H1 (cell line): ENCODE measurements around the gene YIPF6. TPM values are rescaled to one million over a fixed set of nuclear protein-coding genes. Genes with fewer than 3 reads are reported as not detected.

ENCODE experiments used
- CTCF ChIA-PET: fragments of 300-600 bp; sonication (Branson Sonifier 250); formaldehyde crosslinking; loops from one replicate; lab custom pipeline; 2021; ENCODE audit not compliant: partially characterized antibody; lab: Charles Lee
- POLR2A ChIA-PET: fragments of 300-600 bp; sonication (Branson Sonifier 250); formaldehyde crosslinking; loops from one replicate; lab custom pipeline; 2021; ENCODE audit warnings: inconsistent platforms; ENCODE audit not compliant: partially characterized antibody; lab: Charles Lee
- DNase-seq, 2 experiments: peaks; one replicate each; pipeline versions ENCODE4 v3.0.0 to v3.0.0-alpha.2; 2010 to 2022; ENCODE audit warnings: low spot score in 2 of 2, low read depth in 1 of 2, mixed read lengths in 1 of 2
- FAIRE-seq: peaks from 2 replicates; lab custom pipeline; 2011; peaks lifted over from hg19 to GRCh38; lab: Jason Lieb, UNC
- H2AFZ ChIP-seq: 2 replicates; pipeline ENCODE4 v1.8.1; 2012; ENCODE audit warnings: low read length, inconsistent platforms
- H2AK5ac ChIP-seq: 2 replicates; pipeline ENCODE4 v1.6.1; 2013; ENCODE audit warnings: low read depth, low read length
- H2BK120ac ChIP-seq: replicated peaks from 2 replicates; pipeline ENCODE3; 2013; ENCODE audit warnings: low read depth, low read length, inconsistent platforms
- H2BK12ac ChIP-seq: 2 replicates; pipeline ENCODE4 v1.6.1; 2013; ENCODE audit warnings: low read depth, low read length
- H2BK15ac ChIP-seq: 2 replicates; pipeline ENCODE4 v1.6.1; 2013; ENCODE audit warnings: low read length
- H2BK20ac ChIP-seq: 2 replicates; pipeline ENCODE4 v1.6.1; 2013; ENCODE audit warnings: low read length
- H2BK5ac ChIP-seq: 2 replicates; pipeline ENCODE4 v1.6.1; 2013; ENCODE audit warnings: low read depth, low read length
- H3K14ac ChIP-seq: 2 replicates; pipeline ENCODE4 v1.6.1; 2013; ENCODE audit warnings: inconsistent platforms; ENCODE audit not compliant: insufficient read length
- H3K18ac ChIP-seq: 2 replicates; pipeline ENCODE4 v1.6.1; 2013; ENCODE audit warnings: low read length; ENCODE audit errors: extremely low read depth
- H3K23ac ChIP-seq: 2 replicates; pipeline ENCODE4 v1.6.1; 2013; ENCODE audit warnings: inconsistent platforms; ENCODE audit not compliant: insufficient read length
- H3K23me2 ChIP-seq: 2 replicates; pipeline ENCODE4 v1.6.1; 2013; ENCODE audit warnings: low read depth, low read length
- H3K27ac ChIP-seq: 2 replicates; pipeline ENCODE4 v1.6.1; 2011; ENCODE audit warnings: low read depth, low read length, inconsistent platforms
- H3K27me3 ChIP-seq, 4 experiments: replicated peaks in 1 of 4; 1 replicate in 1 of 4; 2 replicates in 3 of 4; pipeline versions ENCODE4 v1.6.1 to v1.8.1; 2011 to 2013; ENCODE audit warnings: low read length in 3 of 4, mild to moderate bottlenecking in 3 of 4, inconsistent platforms in 2 of 4, mixed read lengths in 2 of 4, moderate library complexity in 1 of 4; ENCODE audit not compliant: control insufficient read depth in 3 of 4, insufficient read depth in 3 of 4; ENCODE audit errors: extremely low read depth in 1 of 4
- H3K36me3 ChIP-seq, 4 experiments: 2 replicates each; pipeline versions ENCODE4 v1.6.1 to v1.8.1; 2011 to 2013; ENCODE audit warnings: mild to moderate bottlenecking in 4 of 4, low read length in 3 of 4, moderate library complexity in 2 of 4, control low read depth in 1 of 4, inconsistent platforms in 1 of 4; ENCODE audit not compliant: insufficient read depth in 4 of 4, control insufficient read depth in 2 of 4
- H3K4ac ChIP-seq: replicated peaks from 2 replicates; pipeline ENCODE3; 2013; ENCODE audit warnings: low read length, low read depth, mixed read lengths, inconsistent platforms; ENCODE audit not compliant: insufficient read length
- H3K4me1 ChIP-seq, 4 experiments: replicated peaks in 1 of 4; 1 replicate in 1 of 4; 2 replicates in 3 of 4; pipeline versions ENCODE4 v1.6.1 to v1.8.1; 2011 to 2013; ENCODE audit warnings: low read length in 3 of 4, inconsistent platforms in 2 of 4, mixed read lengths in 1 of 4; ENCODE audit not compliant: insufficient read depth in 4 of 4, control insufficient read depth in 3 of 4
- H3K4me2 ChIP-seq, 2 experiments: 2 replicates each; pipeline versions ENCODE4 v1.6.1 to v1.8.1; 2011 to 2013; ENCODE audit warnings: low read depth in 2 of 2, low read length in 2 of 2, control low read depth in 1 of 2, inconsistent platforms in 1 of 2, mild to moderate bottlenecking in 1 of 2; ENCODE audit not compliant: insufficient read depth in 1 of 2
- H3K4me3 ChIP-seq, 4 experiments: fragments of 200-600, 300-600 bp in 1 of 4; sonication (generic), shearing (Covaris generic), sonication (Bioruptor Twin) in 1 of 4; 2 replicates each; pipeline versions ENCODE4 v1.5.1 to v1.8.1; 2011 to 2016; ENCODE audit warnings: low read length in 4 of 4, low read depth in 3 of 4, control low read depth in 2 of 4, inconsistent platforms in 2 of 4, mild to moderate bottlenecking in 2 of 4, mixed read lengths in 1 of 4, moderate library complexity in 1 of 4; ENCODE audit not compliant: insufficient read depth in 2 of 4; ENCODE audit errors: extremely low read depth in 1 of 4
- H3K56ac ChIP-seq: replicated peaks from 2 replicates; pipeline ENCODE3; 2013; ENCODE audit warnings: low read depth, mild to moderate bottlenecking, mixed read lengths, low read length, inconsistent platforms; ENCODE audit not compliant: insufficient read length
- H3K79me1 ChIP-seq: 2 replicates; pipeline ENCODE4 v1.6.1; 2013; ENCODE audit warnings: low read depth, low read length, control low read depth
- H3K79me2 ChIP-seq, 2 experiments: 2 replicates each; pipeline versions ENCODE4 v1.6.1 to v1.8.1; 2012 to 2013; ENCODE audit warnings: low read length in 2 of 2, mild to moderate bottlenecking in 2 of 2, inconsistent platforms in 1 of 2; ENCODE audit not compliant: insufficient read depth in 2 of 2, control insufficient read depth in 1 of 2
- H3K9ac ChIP-seq, 4 experiments: replicated peaks in 1 of 4; 1 replicate in 1 of 4; 2 replicates in 3 of 4; pipeline versions ENCODE4 v1.6.1 to v1.8.1; 2011 to 2013; ENCODE audit warnings: low read depth in 3 of 4, low read length in 3 of 4, control low read depth in 2 of 4, mild to moderate bottlenecking in 2 of 4, moderate library complexity in 2 of 4, inconsistent platforms in 1 of 4; ENCODE audit errors: extremely low read depth in 1 of 4
- H3K9me3 ChIP-seq, 2 experiments: 2 replicates each; pipeline versions ENCODE4 v1.6.1 to v1.8.1; 2012 to 2013; ENCODE audit warnings: mild to moderate bottlenecking in 2 of 2, moderate library complexity in 2 of 2, control low read depth in 1 of 2, inconsistent platforms in 1 of 2, low read depth in 1 of 2, low read length in 1 of 2, mixed read lengths in 1 of 2; ENCODE audit not compliant: insufficient read depth in 2 of 2
- H4K20me1 ChIP-seq, 2 experiments: replicated peaks in 1 of 2; 2 replicates each; pipeline versions ENCODE3 to v1.8.1; 2011 to 2013; ENCODE audit warnings: inconsistent platforms in 2 of 2, low read length in 2 of 2, mild to moderate bottlenecking in 1 of 2; ENCODE audit not compliant: insufficient read depth in 2 of 2, control insufficient read depth in 1 of 2
- H4K5ac ChIP-seq: 2 replicates; pipeline ENCODE4 v1.6.1; 2013; ENCODE audit warnings: low read length, low read depth, mixed read lengths, inconsistent platforms; ENCODE audit not compliant: insufficient read length
- H4K8ac ChIP-seq: 2 replicates; pipeline ENCODE4 v1.8.0; 2013; ENCODE audit warnings: mild to moderate bottlenecking, moderate library complexity, low read length, inconsistent platforms; ENCODE audit not compliant: insufficient read depth; ENCODE audit errors: extremely low read depth
- H4K91ac ChIP-seq: replicated peaks from 2 replicates; pipeline ENCODE3; 2013; ENCODE audit warnings: low read length, mixed read lengths, inconsistent platforms; ENCODE audit not compliant: insufficient read length
- BCL11A ChIP-seq, 2 experiments: IDR thresholded peaks; one replicate each; pipeline ENCODE4 v1.6.1; 2011; ENCODE audit warnings: low read depth in 2 of 2, low read length in 2 of 2, mild to moderate bottlenecking in 2 of 2
- CBX8 ChIP-seq: fragments of 300-800, 300-1000 bp; sonication (generic); IDR thresholded peaks from 2 replicates; pipeline ENCODE4 v1.7.1; 2016; ENCODE audit warnings: low read depth, low read length, borderline replicate concordance
- CHD2 ChIP-seq: IDR thresholded peaks from 2 replicates; pipeline ENCODE4 v1.6.1; 2012; ENCODE audit warnings: low read length, improper control_type of control experiment
- GABPA ChIP-seq: IDR thresholded peaks from 2 replicates; pipeline ENCODE4 v1.6.1; 2011; ENCODE audit warnings: mild to moderate bottlenecking, low read length, moderate library complexity, borderline replicate concordance; ENCODE audit not compliant: insufficient read depth
- GTF2F1 ChIP-seq: IDR thresholded peaks from 2 replicates; pipeline ENCODE4 v1.6.1; 2012; ENCODE audit warnings: low read depth, low read length, improper control_type of control experiment, borderline replicate concordance
- HDAC6 ChIP-seq: IDR thresholded peaks from one replicate; pipeline ENCODE4 v1.7.1; 2012; ENCODE audit warnings: low read depth, mild to moderate bottlenecking, inconsistent platforms, low read length, moderate library complexity
- JUND ChIP-seq: IDR thresholded peaks from 2 replicates; pipeline ENCODE4 v1.6.1; 2011; ENCODE audit warnings: mild to moderate bottlenecking, improper control_type of control experiment, low read length
- NRF1 ChIP-seq: IDR thresholded peaks from 2 replicates; pipeline ENCODE4 v1.6.1; 2011; ENCODE audit warnings: mild to moderate bottlenecking, low read depth, low read length, improper control_type of control experiment
- RXRA ChIP-seq: IDR thresholded peaks from 2 replicates; pipeline ENCODE4 v1.6.1; 2011; ENCODE audit warnings: low read depth, mild to moderate bottlenecking, low read length, moderate library complexity; ENCODE audit not compliant: insufficient read depth
- SAP30 ChIP-seq: fragments of 300-600 bp; sonication (generic); IDR thresholded peaks from 2 replicates; pipeline ENCODE4 v1.7.1; 2012; ENCODE audit warnings: low read length, moderate library complexity, mild to moderate bottlenecking, inconsistent platforms; ENCODE audit not compliant: insufficient read depth, insufficient replicate concordance
- SIN3A ChIP-seq, 2 experiments: IDR thresholded peaks in 1 of 2; conservative IDR thresholded peaks in 1 of 2; 2 replicates each; pipeline ENCODE4 v1.6.1; 2011 to 2012; ENCODE audit warnings: low read length in 2 of 2, improper control_type of control experiment in 1 of 2, low read depth in 1 of 2, mild to moderate bottlenecking in 1 of 2
- SP1 ChIP-seq: IDR thresholded peaks from 2 replicates; pipeline ENCODE4 v1.6.1; 2011; ENCODE audit warnings: low read depth, low read length
- SRF ChIP-seq: IDR thresholded peaks from 2 replicates; pipeline ENCODE4 v1.6.1; 2011; ENCODE audit warnings: mild to moderate bottlenecking, low read depth, low read length, moderate library complexity
- WGBS, 2 experiments: shearing (Covaris generic) in 1 of 2; methylation state at CpG; one replicate each; pipeline versions ENCODE4 v1.1.6 to v1.1.7; 2013 to 2015; ENCODE audit warnings: low lambda C conversion rate in 2 of 2, mixed read lengths in 2 of 2, inconsistent platforms in 1 of 2, low coverage in 1 of 2, missing lambda C conversion rate in 1 of 2; ENCODE audit not compliant: insufficient replicate concordance in 2 of 2, insufficient coverage in 1 of 2, insufficient read length in 1 of 2; ENCODE audit errors: extremely low coverage in 1 of 2, missing lambda C conversion rate in 1 of 2; 5-methylcytosine and 5-hydroxymethylcytosine counted together
- polyA plus RNA-seq, 7 experiments: library from polyadenylated mRNA; depleted of rRNA in 3 of 7; stranded (reverse) in 5 of 7; unstranded in 2 of 7; fragments of >200 nt in 5 of 7; fragments of 200-250 nt in 2 of 7; gene quantifications; 1 replicate in 5 of 7; 2 replicates in 1 of 7; 4 replicates in 1 of 7; pipeline versions ENCODE4 v1.2.1 to v1.2.3, GENCODE V29; 2011 to 2013; ENCODE audit warnings: missing spikeins in 2 of 7, mixed read lengths in 2 of 7
- total RNA-seq: library from RNA; stranded (reverse); fragmentation: NEBNext Ultra II Directional; extraction: Animal tissue kit (Norgen Biotek cat#: 25700); gene quantifications from 2 replicates; pipeline ENCODE4 v1.2.1, GENCODE V29; 2021

The YIPF6 gene
- total and polyA plus RNA-seq, 2 of the 8 experiments (the other 6 are each of a cell fraction or from before 2014, with no cell fraction given), result 16.9 to 34.1 TPM

DNA sequence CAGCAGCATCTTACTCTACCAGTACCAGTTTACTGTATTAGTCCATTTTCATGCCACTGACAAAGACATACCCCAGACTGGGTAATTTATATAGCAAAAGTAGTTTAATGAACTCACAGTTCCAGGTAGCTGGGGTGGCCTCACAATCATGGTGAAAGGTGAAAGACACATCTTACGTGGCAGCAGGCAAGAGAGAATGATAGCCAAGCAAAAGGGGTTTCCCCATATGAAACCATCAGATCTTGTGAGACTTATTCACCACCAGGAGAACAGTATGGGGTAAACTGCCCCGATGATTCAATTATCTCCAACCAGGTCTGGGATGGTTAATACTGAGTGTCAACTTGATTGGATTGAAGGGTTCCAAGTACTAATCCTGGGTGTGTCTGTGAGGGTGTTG is 69.3 kb downstream of the YIPF6 start:
- no peak for DNase-seq
- FAIRE-seq, result peak; percentile 28
- WGBS, 2 experiments, result 75% methylated on average over 2 of the region's 2 CpGs; no CpG with 5 or more reads in 1 of the 2 experiments
- no peak overlapping the region for H3K14ac ChIP-seq
- no peak overlapping the region for H3K23ac ChIP-seq
- no peaks in the 10 kb centered on the region for H3K4me1 ChIP-seq
- no peaks in the 10 kb centered on the region for H3K9me3 ChIP-seq
- no peak overlapping the region for H4K91ac ChIP-seq
- no peak overlapping the region for H2AK5ac ChIP-seq
- ChIA-PET CTCF (no interaction called here), POLR2A (no interaction called here)
- no peak overlapping the region for H3K4ac ChIP-seq
- no peak overlapping the region for H2BK12ac ChIP-seq
- H2AFZ ChIP-seq, result no peak overlapping the region
- H2BK120ac ChIP-seq, result no peak overlapping the region
- no peak overlapping the region for H3K56ac ChIP-seq
- H3K18ac ChIP-seq, result no peak overlapping the region
- H3K27ac ChIP-seq, result no peak overlapping the region
- no peak for TF ChIP-seq SRF
- no peak for TF ChIP-seq BCL11A (IDR thresholded peaks at IDR 0.05; ENCODE audit: low read depth in 2 of 2, low read length in 2 of 2)
- TF ChIP-seq CHD2, result no peak
- no peak for TF ChIP-seq HDAC6
- TF ChIP-seq SAP30, result no peak
- TF ChIP-seq NRF1, result no peak
- no peak for TF ChIP-seq SP1
- TF ChIP-seq GABPA, result no peak
- TF ChIP-seq RXRA, result no peak
- no peak for TF ChIP-seq GTF2F1
- TF ChIP-seq SIN3A (conservative IDR thresholded peaks at IDR 0.05 in 1 of 2, IDR thresholded peaks at IDR 0.05 in 1 of 2; ENCODE audit: low read depth in 1 of 2, low read length in 2 of 2), result no peak
- TF ChIP-seq CBX8, result no peak
- no peak for TF ChIP-seq JUND
- no peak overlapping the region for H3K4me3 ChIP-seq
- no peaks in the 10 kb centered on the region for H3K79me2 ChIP-seq
- H4K20me1 ChIP-seq, result no peaks in the 10 kb centered on the region
- no peak overlapping the region for H4K5ac ChIP-seq
- no peaks in the 10 kb centered on the region for H3K23me2 ChIP-seq
- no peak overlapping the region for H2BK15ac ChIP-seq
- no peak overlapping the region for H2BK5ac ChIP-seq
- H2BK20ac ChIP-seq, result no peak overlapping the region
- H4K8ac ChIP-seq, result no peak overlapping the region
- no peaks in the 10 kb centered on the region for H3K79me1 ChIP-seq
- no peaks in the 10 kb centered on the region for H3K36me3 ChIP-seq
- no peaks in the 10 kb centered on the region for H3K27me3 ChIP-seq
- H3K9ac ChIP-seq, result no peak overlapping the region
- H3K4me2 ChIP-seq, result no peak overlapping the region
